ENCODE results near the gene STK17A.
"Not testable (repeated sequence)": the region's sequence is repeated elsewhere in the genome, so short reads cannot be mapped to it uniquely, and the experiment has no call there.

STK17A gene

DNA sequence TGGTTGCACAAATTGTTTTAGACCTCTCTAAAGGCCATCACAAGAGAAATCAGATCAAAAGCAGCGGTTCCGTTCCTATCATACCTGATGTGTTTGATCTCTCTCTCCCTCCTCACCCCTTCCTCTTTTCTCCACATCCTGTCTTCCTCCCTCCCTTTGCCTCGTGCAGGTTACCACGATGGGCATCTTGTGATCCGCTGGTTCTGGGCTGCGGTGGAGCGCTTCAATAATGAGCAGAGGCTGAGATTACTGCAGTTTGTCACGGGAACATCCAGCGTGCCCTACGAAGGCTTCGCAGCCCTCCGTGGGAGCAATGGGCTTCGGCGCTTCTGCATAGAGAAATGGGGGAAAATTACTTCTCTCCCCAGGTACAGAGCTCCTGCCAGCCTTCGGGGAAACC lies 28.5 kb upstream of the STK17A start:
- Mint-ChIP-seq H3K27me3 (peaks cover 23% of the 10 kb centered on the region), H3K4me1 (peaks cover 33% of the 10 kb centered on the region), H3K36me3 (no peaks in the 10 kb centered on the region), H3K27ac (peak overlapping the region; percentile 73), H3K9me3 (no peaks in the 10 kb centered on the region), H3K4me3 (no peak overlapping the region)
- peak; percentile 48 for DNase-seq
- CTCF ChIA-PET: interaction anchor here (1.2 kb wide), 1 partner anchor 1613 kb away, joined by 3 read pairs; no protein-coding TSS in a partner anchor

DNA sequence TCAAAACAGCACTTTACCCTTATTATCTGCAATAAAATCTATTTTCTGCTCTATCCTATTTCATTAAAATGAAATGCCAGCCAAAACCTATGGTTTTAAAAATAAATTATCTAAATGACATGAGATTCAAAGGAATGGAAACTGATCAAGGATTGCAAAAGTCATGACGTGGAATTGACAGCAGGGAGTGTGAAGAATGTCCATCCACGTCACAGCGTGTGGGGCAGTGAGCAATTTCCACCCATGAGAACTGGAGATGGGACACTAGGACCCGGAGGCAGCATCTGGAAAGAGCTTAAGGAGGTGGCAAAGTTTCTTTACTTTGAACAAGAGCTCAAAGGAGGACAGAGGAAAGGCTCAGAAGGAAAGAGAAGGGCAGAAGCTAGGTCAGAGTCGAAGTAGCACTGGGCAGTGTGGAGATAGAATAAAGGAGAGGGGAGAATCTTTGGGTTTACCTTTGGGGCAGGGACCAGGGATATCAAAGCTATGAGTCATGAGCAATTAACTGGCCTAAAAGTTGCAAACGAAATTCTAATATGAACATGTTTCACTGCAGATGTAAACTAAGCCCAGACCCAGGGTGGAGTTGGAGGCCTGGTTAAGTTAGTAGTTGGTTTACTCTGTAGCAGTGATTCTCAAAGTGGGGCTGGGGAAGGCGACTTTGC lies 24.9 kb upstream of the STK17A start:
- Mint-ChIP-seq H3K4me1 (peaks cover 30% of the 10 kb centered on the region), H3K36me3 (no peaks in the 10 kb centered on the region), H3K27me3 (peaks cover 30% of the 10 kb centered on the region), H3K27ac (no peak overlapping the region), H3K4me3 (no peak overlapping the region), H3K9me3 (no peaks in the 10 kb centered on the region)
- CTCF ChIA-PET: no interaction called here
- no peak for DNase-seq

DNA sequence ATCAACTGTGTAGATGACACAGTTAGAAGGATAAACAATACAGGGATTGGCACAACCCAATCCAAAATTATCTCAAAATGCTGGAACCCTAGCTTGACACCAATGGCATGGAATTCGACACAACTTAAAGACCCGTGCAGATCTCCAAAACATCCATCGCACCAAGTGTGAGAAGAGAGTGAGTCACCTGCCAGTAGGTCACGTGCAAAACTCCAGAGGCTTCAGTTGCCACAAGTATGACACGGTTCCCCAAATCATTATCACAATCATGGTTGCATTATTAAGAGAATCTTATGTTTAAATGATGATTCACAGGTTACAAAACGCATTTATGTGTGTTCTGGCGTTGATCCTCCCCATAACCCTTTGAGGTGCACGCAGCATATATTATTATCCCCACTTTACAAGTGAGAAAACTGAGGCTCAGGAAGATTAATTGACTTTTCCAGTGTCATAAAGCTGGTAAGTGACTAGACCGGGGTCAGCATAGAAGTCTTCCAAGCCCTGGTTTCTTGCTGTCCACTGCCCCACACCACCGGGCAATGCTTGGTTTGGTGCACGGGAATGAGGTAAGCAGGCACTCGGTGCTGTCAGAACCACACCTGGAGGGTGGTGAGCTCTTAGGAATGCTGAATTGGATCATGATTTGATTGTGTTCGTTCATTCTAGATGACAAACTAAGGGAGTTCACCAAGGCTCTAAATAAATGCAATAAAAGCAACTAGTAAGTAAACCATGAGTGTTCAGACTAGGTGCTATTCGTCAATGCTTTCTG lies 23.6 kb upstream of the STK17A start:
- no peak overlapping the region for H3K27ac Mint-ChIP-seq
- CTCF ChIA-PET: no interaction called here
- no peak for DNase-seq
- peaks cover 34% of the 10 kb centered on the region for H3K27me3 Mint-ChIP-seq
- no peak overlapping the region for H3K4me3 Mint-ChIP-seq
- H3K9me3 Mint-ChIP-seq: no peaks in the 10 kb centered on the region
- H3K36me3 Mint-ChIP-seq: no peaks in the 10 kb centered on the region
- peaks cover 17% of the 10 kb centered on the region for H3K4me1 Mint-ChIP-seq

DNA sequence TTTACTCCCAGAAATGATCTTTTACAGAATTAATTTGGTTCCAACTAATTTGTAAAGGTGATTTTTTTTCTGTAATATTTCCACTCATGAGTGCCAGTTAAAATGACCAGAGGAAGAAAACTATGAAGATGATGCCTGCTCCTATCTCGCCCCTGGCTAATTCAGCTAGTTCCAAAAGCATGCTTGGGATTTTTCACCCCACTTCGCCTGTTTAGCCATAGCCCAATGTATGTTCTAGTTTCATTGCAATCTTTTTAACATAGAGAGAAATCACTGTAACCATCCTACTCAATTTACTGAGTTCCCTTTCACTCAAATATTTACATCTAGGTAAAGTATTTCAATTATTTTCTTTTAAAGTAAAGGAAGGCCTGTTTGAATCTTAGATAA lies 23.0 kb upstream of the STK17A start:
- H3K27ac Mint-ChIP-seq: no peak overlapping the region
- peaks cover 11% of the 10 kb centered on the region for H3K4me1 Mint-ChIP-seq
- no peak overlapping the region for H3K4me3 Mint-ChIP-seq
- no peak for DNase-seq
- H3K9me3 Mint-ChIP-seq: no peaks in the 10 kb centered on the region
- H3K36me3 Mint-ChIP-seq: no peaks in the 10 kb centered on the region
- CTCF ChIA-PET: no interaction called here
- peaks cover 35% of the 10 kb centered on the region for H3K27me3 Mint-ChIP-seq

DNA sequence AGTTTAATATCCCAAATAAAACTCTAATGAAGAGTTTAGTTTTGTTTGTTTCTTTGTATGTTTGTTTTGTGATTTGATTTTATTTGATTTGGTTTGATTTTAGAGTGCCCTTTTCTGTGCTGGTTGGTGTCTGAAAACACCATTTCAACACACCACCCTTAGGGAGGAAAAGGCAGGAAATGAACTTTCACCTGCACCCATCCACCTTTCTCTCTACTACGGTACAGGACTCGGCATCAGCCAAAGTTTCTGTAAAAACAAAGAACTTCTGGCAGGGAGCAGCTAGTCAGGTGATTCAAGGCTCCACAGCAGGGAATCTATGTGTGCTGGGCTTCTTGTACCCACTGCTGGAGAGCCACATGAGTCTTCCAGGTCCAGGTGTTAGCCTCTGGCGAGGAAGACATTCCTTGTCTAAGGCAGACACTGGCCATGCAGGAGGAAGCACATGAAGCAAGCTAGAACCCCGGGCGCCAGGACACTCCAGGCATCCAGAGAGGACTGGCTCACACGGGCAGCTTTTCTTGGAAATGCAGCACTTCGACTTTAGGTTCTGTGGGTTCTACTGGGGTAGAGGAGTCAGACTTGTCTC lies 22.1 kb upstream of the STK17A start:
- Mint-ChIP-seq H3K9me3 (no peaks in the 10 kb centered on the region), H3K27ac (no peak overlapping the region), H3K4me1 (peaks cover 8% of the 10 kb centered on the region), H3K4me3 (no peak overlapping the region), H3K36me3 (no peaks in the 10 kb centered on the region), H3K27me3 (peaks cover 36% of the 10 kb centered on the region)
- CTCF ChIA-PET: no interaction called here
- no peak for DNase-seq

DNA sequence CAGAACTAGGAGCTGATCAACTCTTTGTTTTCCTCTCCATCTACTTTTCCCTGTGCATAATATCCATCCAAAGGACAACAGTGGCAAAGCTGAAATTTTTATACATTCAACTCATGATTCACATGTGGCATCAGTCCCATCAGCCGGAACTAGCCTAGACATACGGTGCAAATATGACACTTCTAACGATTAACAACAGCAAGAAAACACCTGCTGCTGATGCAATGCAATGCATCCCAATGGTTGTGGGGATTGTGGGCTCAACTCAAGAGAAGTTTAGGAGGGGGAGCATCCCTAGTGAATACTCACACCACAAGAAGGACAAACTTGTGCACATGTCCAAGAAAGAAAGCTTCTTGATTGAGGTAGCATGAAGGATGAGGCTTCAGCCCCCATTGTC lies 20.5 kb upstream of the STK17A start:
- CTCF ChIA-PET: no interaction called here

DNA sequence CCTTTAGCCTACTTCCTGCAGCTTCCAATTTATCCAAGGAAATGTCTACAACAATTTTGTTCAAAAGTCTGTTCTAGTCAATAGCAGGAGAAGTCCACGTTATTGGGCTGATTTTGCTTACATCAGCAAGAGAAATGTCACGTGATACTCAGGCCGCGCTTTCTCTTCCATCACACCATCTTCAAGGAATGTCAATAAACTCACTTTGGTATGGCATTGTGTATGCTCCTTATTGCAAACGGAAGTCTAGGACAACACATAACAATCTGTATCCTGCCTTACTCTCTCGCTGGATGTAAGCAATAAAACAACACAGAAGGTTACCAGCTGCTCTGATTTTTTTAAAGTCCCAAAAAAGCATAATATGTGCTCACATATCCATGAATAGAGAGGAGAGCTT lies 17.1 kb upstream of the STK17A start:
- H3K27ac Mint-ChIP-seq: no peak overlapping the region
- H3K4me3 Mint-ChIP-seq: no peak overlapping the region
- peaks cover 23% of the 10 kb centered on the region for H3K27me3 Mint-ChIP-seq
- no peaks in the 10 kb centered on the region for H3K36me3 Mint-ChIP-seq
- CTCF ChIA-PET: interaction anchor here (0.8 to 1.1 kb wide), 2 partner anchors 126 to 134 kb away, joined by 3 to 7 read pairs; no protein-coding TSS in a partner anchor
- DNase-seq: no peak
- peaks cover 8% of the 10 kb centered on the region for H3K4me1 Mint-ChIP-seq
- no peaks in the 10 kb centered on the region for H3K9me3 Mint-ChIP-seq

More for the DNA sequence above, 20.5 kb upstream of the STK17A start:
- Mint-ChIP-seq H3K4me1 (no peaks in the 10 kb centered on the region), H3K4me3 (no peak overlapping the region), H3K36me3 (no peaks in the 10 kb centered on the region), H3K27ac (no peak overlapping the region), H3K27me3 (peaks cover 23% of the 10 kb centered on the region), H3K9me3 (no peaks in the 10 kb centered on the region)
- no peak for DNase-seq

DNA sequence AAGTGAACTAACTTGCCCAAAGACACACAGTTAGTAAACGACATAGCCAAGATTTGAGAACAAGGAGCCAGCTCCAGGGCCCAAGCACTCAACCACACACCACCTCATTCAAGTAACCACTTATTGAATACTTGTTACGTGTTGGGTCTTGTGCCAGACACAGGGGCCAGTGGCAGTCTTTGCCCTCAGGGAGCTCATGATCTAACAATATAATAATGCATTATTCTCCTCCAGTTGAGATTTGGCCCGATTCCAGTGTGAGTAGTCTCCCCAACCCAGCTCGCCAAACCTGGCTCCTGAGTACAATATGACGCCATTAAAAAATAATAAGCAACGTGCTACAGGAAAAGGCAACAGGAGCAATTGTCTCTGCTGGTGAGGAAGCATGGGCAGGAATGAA lies 14.4 kb upstream of the STK17A start:
- CTCF ChIA-PET: interaction anchor here (0.5 to 1.2 kb wide), 2 partner anchors 270 to 289 kb away, joined by 3 read pairs; no protein-coding TSS in a partner anchor

DNA sequence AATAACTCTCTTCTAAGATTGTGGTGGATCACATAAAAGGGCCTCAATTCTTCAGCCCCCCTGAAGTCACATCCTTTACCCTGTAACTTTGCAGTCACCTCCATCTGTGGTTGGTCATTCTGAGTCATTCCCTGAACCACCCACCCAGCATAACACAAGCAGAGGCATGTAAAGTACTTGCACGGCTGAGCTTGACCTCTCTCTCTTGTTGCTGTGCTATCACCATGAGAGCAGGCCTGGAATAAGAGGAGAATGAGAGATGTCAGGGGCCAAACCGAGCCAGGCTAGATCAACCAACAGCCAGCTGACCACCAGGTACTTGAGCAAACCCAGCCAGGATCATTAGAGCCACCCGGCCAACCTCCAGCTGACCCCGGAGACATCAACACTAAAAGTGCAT lies 13.5 kb upstream of the STK17A start:
- CTCF ChIA-PET: interaction anchor here (6.1 kb wide), 1 partner anchor 12 kb away, joined by 49 read pairs; the partner anchor contains the start of gene STK17A
- no peak overlapping the region for H3K4me3 Mint-ChIP-seq
- no peak for DNase-seq

More for the DNA sequence above, 14.4 kb upstream of the STK17A start:
- Mint-ChIP-seq H3K4me3 (no peak overlapping the region), H3K27me3 (peaks cover 12% of the 10 kb centered on the region), H3K36me3 (no peaks in the 10 kb centered on the region), H3K4me1 (peaks cover 22% of the 10 kb centered on the region), H3K27ac (no peak overlapping the region), H3K9me3 (no peaks in the 10 kb centered on the region)
- DNase-seq: no peak

DNA sequence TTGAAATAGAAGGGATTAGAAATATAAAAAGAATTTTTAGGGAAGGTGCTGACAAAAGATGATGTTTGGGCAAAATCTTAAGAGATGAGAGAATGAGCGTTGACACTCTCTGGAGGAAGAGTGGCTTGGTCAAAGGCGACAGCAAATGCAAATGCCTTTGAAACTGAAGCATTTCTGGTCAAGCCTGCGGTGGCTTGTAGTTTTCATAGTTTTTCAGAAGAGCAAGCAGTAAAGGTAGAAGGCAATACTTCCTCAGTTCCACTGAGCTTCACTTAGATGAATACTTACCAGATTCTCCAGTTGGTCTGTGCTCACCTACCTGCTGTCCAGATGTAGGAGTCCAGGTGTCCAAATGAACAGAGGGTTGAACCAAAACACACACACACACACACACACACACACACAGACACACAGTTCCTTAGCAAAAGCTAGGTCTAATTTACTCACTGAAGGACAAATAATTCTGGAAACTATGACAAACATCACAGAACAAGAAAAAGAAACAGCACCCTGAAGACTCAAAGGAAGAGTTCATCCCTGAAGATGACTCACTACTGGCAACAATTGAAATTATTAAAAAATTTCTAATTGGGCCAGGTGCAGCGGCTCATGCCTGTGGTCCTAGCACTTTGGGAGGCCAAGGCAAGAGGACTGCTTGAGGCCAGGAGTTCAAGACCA lies 12.1 kb upstream of the STK17A start:
- H3K9me3 Mint-ChIP-seq: no peaks in the 10 kb centered on the region
- H3K27me3 Mint-ChIP-seq: peaks cover 6% of the 10 kb centered on the region
- no peak overlapping the region for H3K4me3 Mint-ChIP-seq
- CTCF ChIA-PET: interaction anchor here (2.6 to 6.1 kb wide), 3 partner anchors 11 to 268 kb away, joined by 9 to 49 read pairs (median 11); partner anchors contain the start of gene STK17A
- H3K27ac Mint-ChIP-seq: no peak overlapping the region
- DNase-seq: no peak
- H3K36me3 Mint-ChIP-seq: no peaks in the 10 kb centered on the region
- peaks cover 22% of the 10 kb centered on the region for H3K4me1 Mint-ChIP-seq

More for the DNA sequence above, 13.5 kb upstream of the STK17A start:
- no peaks in the 10 kb centered on the region for H3K9me3 Mint-ChIP-seq
- H3K27ac Mint-ChIP-seq: no peak overlapping the region
- H3K36me3 Mint-ChIP-seq: no peaks in the 10 kb centered on the region
- peaks cover 22% of the 10 kb centered on the region for H3K4me1 Mint-ChIP-seq
- H3K27me3 Mint-ChIP-seq: peaks cover 10% of the 10 kb centered on the region

DNA sequence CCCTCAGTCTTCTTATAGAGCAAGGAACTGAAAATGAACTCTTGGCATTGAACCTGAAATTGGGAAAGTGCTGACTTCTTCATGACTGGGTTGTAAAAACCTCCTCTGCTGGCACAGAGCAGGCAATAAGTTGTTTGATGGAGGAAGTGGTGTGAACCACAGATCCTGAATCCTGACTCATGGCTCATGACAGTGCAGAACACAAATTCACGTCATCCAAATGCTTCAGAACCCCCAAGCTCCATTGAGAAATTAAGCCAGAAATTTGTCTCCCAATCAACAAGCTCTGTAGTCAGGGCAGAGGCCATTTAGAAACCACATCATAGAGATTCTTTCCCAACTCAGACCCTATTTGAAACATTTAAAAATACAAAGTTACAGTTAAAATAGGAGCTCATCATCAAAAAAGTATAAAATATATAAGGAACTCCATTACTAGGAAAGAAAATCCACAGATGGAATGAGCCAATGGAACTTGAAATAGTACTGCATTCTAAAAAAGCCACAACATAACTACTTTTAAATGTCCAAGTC lies 10.3 kb upstream of the STK17A start:
- Mint-ChIP-seq H3K4me1 (peaks cover 27% of the 10 kb centered on the region), H3K27me3 (peaks cover 6% of the 10 kb centered on the region), H3K4me3 (no peak overlapping the region), H3K27ac (no peak overlapping the region), H3K9me3 (no peaks in the 10 kb centered on the region), H3K36me3 (no peaks in the 10 kb centered on the region)
- CTCF ChIA-PET: interaction anchor here (1.3 to 6.1 kb wide), 4 partner anchors 9 to 266 kb away, joined by 6 to 49 read pairs (median 10); partner anchors contain the start of gene STK17A
- peak; percentile 49 for DNase-seq

DNA sequence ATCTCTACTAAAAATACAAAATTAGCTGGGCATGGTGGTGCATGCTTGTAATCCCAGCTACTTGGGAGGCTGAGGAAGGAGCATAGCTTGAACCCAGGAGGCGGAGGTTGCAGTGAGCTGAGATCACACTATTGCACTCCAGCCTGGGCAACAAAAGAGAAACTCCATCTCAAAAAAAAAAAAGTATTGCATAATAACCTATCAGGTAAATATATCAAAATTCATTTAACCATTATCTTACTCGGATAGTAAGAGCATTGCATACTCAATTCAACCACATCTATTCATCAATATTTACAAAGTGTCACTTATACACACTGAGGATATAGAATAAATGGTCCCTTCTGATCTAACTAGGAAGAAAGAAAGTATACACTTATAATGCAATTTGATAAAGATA lies 9.1 kb upstream of the STK17A start:
- H3K36me3 Mint-ChIP-seq, H3K4me3 Mint-ChIP-seq, DNase-seq, H3K27me3 Mint-ChIP-seq, H3K27ac Mint-ChIP-seq, H3K9me3 Mint-ChIP-seq: not testable (repeated sequence)
- H3K4me1 Mint-ChIP-seq: peaks cover 32% of the 10 kb centered on the region
- CTCF ChIA-PET: interaction anchor here (2.5 to 6.1 kb wide), 2 partner anchors 8 to 126 kb away, joined by 9 to 49 read pairs; partner anchors contain the start of gene STK17A

DNA sequence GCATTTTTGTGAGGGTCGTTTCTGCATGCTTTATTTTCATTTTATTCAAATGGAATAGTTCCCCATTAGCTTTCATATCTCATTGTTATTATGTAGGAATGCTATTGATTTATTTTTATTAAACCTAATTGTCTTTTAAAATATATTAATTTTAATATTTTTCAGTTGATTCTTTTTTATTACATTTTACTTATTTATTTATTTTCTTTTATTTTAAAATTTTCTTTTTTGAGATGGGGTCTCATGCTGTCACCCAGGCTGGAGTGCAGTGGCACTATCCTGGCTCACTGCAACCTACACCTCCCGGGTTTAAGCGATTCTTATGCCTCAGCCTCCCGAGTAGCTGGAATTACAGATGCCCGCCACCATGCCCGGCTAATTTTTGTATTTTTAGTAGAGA lies 7.4 kb upstream of the STK17A start:
- Mint-ChIP-seq H3K9me3 (no peaks in the 10 kb centered on the region), H3K36me3 (no peaks in the 10 kb centered on the region), H3K4me1 (peaks cover 30% of the 10 kb centered on the region), H3K27ac (no peak overlapping the region), H3K27me3 (peaks cover 4% of the 10 kb centered on the region), H3K4me3 (no peak overlapping the region)
- DNase-seq: no peak
- CTCF ChIA-PET: interaction anchor here (0.9 to 2.5 kb wide), 3 partner anchors 125 to 263 kb away, joined by 4 to 9 read pairs (median 5); no protein-coding TSS in a partner anchor

Data from activated naive CD4-positive, alpha-beta T cell treated with anti-CD3 and anti-CD28 coated beads, Interleukin-2, amount 10 ng/mL, durations not matched to agents 7 days and 5 days (primary cell).